ENCODE data around the gene PRKCZ. TPM values are rescaled to one million over a fixed set of nuclear protein-coding genes. Genes with fewer than 3 reads are reported as not detected.

Gene PRKCZ
- total RNA-seq, 1 donor from 2014 or later = 17.9 TPM

GRCh38 chr1:2073382-2074230 is 23.4 kb downstream of the PRKCZ start:
- no peak for DNase-seq (ENCODE audit: extremely low spot score in 2 of 2)
- Histone ChIP-seq H3K27me3 (no peaks in the 10 kb centered on the region), H3K4me3 (peak overlapping the region in 1 of 2 donors; percentile 40), H3K4me1 (peaks cover 10% of the 10 kb centered on the region), H3K27ac (no peak overlapping the region), H3K36me3 (peaks cover 0 to 4% of the 10 kb centered on the region in 2 donors), H3K9me3 (peaks cover 13% of the 10 kb centered on the region)
- TF ChIP-seq POLR2AphosphoS5 (IDR thresholded peaks at IDR 0.05; ENCODE audit: insufficient read depth in 1 of 2, low read depth in 1 of 2) (no peak), CTCF (IDR thresholded peaks at IDR 0.05) (no peak), POLR2A (IDR thresholded peaks at IDR 0.05) (no peak)
- intact Hi-C loops (cut with DNase I) = no loop called here

GRCh38 chr1:2074396-2074795 is 24.2 kb downstream of the PRKCZ start:
- TF ChIP-seq POLR2A (IDR thresholded peaks at IDR 0.05) (no peak), POLR2AphosphoS5 (IDR thresholded peaks at IDR 0.05; ENCODE audit: insufficient read depth in 1 of 2, low read depth in 1 of 2) (no peak), CTCF (IDR thresholded peaks at IDR 0.05) (no peak)
- intact Hi-C loops (cut with DNase I) = no loop called here
- Histone ChIP-seq H3K36me3 (peaks cover 0 to 4% of the 10 kb centered on the region in 2 donors), H3K9me3 (peaks cover 13% of the 10 kb centered on the region), H3K27ac (no peak overlapping the region), H3K4me3 (peak overlapping the region in 1 of 2 donors; percentile 40), H3K27me3 (no peaks in the 10 kb centered on the region), H3K4me1 (peaks cover 10% of the 10 kb centered on the region)
- DNase-seq (ENCODE audit: extremely low spot score in 2 of 2) = no peak

GRCh38 chr1:2074944-2075740 is 24.9 kb downstream of the PRKCZ start:
- no peaks in the 10 kb centered on the region for H3K27me3 ChIP-seq
- TF ChIP-seq CTCF (IDR thresholded peaks at IDR 0.05) = no peak
- no peak for TF ChIP-seq POLR2AphosphoS5 (IDR thresholded peaks at IDR 0.05; ENCODE audit: insufficient read depth in 1 of 2, low read depth in 1 of 2)
- TF ChIP-seq POLR2A (IDR thresholded peaks at IDR 0.05) = no peak
- no peak for DNase-seq (ENCODE audit: extremely low spot score in 2 of 2)
- intact Hi-C loops (cut with DNase I) = no loop called here
- peaks cover 13% of the 10 kb centered on the region for H3K9me3 ChIP-seq
- H3K27ac ChIP-seq = no peak overlapping the region
- peaks cover 10% of the 10 kb centered on the region for H3K4me1 ChIP-seq
- H3K4me3 ChIP-seq = no peak overlapping the region
- H3K36me3 ChIP-seq = peaks cover 0 to 4% of the 10 kb centered on the region in 2 donors

GRCh38 chr1:2076826-2077225 is 26.6 kb downstream of the PRKCZ start:
- Histone ChIP-seq H3K27me3 (no peaks in the 10 kb centered on the region), H3K27ac (no peak overlapping the region), H3K36me3 (peaks cover 0 to 4% of the 10 kb centered on the region in 2 donors), H3K9me3 (peaks cover 13% of the 10 kb centered on the region), H3K4me1 (peaks cover 10% of the 10 kb centered on the region), H3K4me3 (no peak overlapping the region)
- no peak for DNase-seq (ENCODE audit: extremely low spot score in 2 of 2)
- TF ChIP-seq CTCF (IDR thresholded peaks at IDR 0.05) = no peak
- TF ChIP-seq POLR2A (IDR thresholded peaks at IDR 0.05) = no peak
- TF ChIP-seq POLR2AphosphoS5 (IDR thresholded peaks at IDR 0.05; ENCODE audit: insufficient read depth in 1 of 2, low read depth in 1 of 2) = no peak
- intact Hi-C loops (cut with DNase I) = no loop called here

Measured in vagina (tissue), 2 donors.